CD4-positive, alpha-beta T cell treated with Interleukin-1 beta for 1 hour (primary cell): ENCODE data around the gene MCRS1.

Experiments
- DNase-seq, 2 donors: peaks; one replicate each; pipeline ENCODE4 v3.0.0-alpha.2; 2020 to 2022

Gene MCRS1

GRCh38 chr12:49555631-49556390 is 12.1 kb downstream of the MCRS1 start:
- no peak for DNase-seq

DNA sequence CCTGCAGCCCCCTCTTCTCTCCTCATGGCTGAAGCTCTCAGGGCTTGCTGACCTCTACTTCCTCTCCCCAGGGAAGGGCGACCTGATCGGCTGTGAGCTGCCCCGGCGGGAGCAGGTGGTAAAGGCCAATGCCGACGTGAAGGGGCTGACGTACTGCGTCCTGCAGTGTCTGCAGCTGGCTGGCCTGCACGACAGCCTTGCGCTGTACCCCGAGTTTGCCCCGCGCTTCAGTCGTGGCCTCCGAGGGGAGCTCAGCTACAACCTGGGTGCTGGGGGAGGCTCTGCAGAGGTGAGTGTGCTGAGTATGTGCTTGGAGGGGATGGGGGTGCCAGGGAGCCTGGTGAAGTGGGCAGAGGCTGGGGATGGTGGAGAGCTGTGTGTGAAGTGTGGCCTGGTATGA is 13.7 kb downstream of the MCRS1 start:
- DNase-seq = no peak

DNA sequence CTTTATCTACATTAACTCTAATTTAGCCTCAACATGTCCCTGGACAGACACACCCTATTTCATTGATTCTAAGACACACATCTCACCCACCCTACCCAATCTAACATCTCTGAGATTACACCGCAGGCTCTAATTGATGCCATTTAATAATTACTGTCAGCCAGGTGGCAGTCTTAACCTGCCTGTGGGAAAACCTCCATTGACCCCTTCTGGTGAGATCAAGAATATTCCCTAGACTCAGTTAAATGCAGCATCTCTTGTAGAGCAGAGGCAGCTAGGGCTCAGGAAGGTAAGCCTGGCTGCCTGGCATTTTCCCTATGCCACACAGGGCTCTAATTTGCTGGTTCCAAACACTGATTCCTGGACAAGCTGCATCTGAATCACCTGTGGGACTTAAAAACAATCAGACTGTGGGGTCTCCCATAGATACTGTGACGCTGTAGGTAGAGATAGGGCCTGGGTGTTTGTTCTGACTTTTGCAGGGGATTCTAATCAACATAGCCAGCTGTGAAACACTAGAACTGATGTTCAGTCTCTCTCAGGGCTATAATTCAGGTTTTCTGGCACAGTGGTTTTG is 14.3 kb downstream of the MCRS1 start:
- DNase-seq = peak in 1 of 2 donors; percentile 64

DNA sequence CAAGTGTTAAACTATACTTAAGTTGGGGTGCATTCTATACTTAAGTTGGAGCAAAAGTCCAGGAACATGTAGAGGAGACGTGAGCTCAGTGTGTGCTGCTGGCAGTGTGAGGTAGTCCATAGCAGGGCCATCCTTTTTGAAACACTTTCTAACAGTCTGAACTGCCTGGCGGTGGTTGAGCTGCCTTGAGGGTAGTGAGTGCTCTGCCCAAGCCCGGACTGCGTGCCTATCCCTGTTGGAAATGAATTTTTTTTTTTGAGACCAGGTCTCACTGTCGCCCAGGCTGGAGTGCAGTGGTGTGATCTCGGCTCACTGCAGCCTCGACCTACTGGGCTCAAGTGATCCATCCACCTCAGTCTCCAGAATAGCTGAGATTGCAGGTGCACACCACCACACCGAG is 15.0 kb downstream of the MCRS1 start:
- no peak for DNase-seq

DNA sequence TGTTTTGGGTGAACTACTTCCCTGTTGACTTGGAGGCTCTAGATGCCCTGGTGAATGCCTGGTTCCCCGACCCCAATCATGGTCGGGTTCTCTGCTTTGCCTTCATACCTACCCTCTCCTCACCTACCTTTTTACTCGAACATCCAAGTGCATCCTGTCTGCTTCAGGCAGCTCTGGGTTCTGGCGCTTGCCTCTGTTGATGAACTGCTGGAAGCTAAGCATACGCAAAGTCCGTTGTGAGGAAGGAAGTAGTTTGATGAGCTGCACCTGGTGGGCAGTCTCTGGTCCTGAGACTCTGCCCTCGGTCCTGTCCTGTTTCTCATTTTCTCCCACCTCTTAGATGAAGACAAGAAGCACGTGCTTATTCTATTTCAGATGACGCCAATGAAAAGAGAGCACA is 15.5 kb downstream of the MCRS1 start:
- no peak for DNase-seq

DNA sequence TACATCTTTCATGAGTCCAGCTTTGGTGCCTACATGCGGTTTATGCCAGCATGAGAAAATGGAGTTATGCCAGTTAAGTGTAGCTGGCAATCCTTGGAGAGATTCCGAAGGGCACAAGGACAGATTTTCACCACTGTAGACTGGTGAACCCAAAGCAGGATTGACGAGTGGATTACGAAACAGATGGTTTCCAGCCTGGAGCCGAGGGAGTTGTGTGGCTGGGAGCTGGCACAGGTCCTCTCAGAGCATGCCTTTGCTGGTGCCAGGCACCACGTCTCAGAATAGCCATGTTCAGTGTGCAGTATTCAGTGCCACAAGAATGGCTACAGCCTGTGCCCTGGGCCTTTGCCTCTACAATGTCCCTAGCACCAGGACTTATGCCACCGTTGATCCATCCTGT is 15.9 kb downstream of the MCRS1 start:
- DNase-seq = no peak

DNA sequence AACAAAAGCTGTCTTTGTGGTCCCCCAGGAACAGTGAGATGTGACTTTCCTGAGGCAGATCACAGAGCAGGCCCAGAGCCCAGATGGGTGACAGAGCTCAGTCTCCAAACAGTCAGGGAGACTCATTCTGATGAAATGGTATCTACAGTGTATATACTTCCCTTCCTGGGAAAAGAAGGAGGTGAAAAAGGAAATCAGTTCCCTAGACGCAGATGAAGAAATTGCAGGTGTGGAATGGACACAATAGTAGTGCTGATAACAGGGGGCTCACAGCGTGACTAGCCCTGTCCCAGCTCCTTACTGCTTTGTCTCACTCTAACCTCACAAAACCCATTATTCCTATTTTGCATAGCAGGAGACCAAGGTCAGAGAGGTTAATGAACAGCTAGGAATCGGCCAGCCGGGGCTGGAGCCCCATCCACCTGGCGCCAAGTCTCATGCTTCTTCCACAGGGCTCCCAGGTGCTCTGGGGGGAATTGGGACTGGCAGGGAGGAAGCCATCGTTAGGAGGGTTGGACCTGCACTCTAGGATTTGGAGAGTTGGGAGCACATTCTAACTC is 17.2 kb downstream of the MCRS1 start:
- DNase-seq = no peak

DNA sequence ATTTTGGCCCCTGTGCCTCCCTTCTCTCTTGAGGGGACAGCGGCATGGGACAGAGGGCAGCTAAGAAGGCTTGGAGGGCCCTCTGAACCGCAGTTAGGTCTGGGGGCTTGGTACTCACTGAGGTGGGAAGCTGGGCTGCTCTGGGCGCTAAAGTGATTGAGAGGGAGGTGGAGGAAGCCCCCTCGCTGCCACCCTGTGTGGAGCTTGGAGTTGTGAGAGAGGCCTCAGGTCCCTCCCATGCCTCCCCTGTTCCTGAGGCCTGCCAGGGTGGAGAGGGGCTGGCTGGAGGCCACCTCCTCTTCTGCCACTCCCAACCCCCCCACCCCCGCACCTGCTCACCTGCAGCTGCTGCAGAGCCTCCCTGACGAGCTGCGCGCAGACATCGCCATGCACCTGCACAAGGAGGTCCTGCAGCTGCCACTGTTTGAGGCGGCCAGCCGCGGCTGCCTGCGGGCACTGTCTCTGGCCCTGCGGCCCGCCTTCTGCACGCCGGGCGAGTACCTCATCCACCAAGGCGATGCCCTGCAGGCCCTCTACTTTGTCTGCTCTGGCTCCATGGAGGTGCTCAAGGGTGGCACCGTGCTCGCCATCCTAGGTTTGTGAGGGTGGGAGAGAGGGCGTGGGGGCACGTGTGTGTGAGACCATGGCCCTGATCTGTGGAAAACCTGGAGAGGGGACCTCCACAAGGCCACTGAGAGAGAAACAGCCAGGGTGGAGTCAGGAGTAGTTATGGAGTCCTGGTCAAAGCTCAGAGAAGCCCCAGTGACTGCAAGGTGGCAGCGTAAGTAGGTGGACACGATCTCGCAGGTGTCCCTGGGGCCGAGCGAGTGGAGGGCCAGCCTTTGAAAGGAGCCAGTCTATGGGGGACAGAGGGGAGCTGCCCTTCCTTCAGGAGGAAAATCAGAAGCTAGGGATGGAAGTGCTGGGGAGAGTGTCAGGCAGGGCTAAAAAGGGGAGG is 17.9 kb downstream of the MCRS1 start:
- no peak for DNase-seq

DNA sequence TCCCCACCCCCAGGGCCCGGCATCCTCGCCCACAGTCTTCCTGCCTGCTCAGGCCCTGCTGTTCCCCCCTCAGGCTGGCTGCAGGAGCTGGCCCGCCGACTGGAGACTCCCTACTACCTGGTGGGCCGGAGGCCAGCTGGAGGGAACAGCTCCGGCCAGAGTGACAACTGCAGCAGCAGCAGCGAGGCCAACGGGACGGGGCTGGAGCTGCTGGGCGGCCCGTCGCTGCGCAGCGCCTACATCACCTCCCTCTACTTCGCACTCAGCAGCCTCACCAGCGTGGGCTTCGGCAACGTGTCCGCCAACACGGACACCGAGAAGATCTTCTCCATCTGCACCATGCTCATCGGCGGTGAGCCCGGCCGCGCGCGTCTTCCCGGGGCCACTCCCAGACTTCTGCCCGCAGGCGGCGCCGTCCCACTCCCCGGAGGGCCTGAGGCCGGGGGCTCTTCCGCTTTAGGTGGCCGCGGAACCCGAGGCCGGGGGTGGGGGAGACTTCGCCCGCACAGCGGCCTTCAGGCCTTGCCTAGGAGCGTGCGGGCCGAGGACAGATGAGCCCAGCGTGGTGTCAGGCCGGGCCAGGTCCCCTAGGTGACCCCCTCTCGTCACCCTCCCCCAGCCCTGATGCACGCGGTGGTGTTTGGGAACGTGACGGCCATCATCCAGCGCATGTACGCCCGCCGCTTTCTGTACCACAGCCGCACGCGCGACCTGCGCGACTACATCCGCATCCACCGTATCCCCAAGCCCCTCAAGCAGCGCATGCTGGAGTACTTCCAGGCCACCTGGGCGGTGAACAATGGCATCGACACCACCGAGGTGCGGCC is 18.9 kb downstream of the MCRS1 start:
- peak; percentile 15 to 25 for DNase-seq

- no peak for DNase-seq
These were observed 19.5 kb downstream of the MCRS1 start for GRCh38 chr12:49548481-49548821.

- no peak for DNase-seq
These were observed 20.8 kb downstream of the MCRS1 start for GRCh38 chr12:49547090-49547690.

GRCh38 chr12:49546481-49546880 is 21.5 kb downstream of the MCRS1 start:
- no peak for DNase-seq

GRCh38 chr12:49545815-49546214 is 22.1 kb downstream of the MCRS1 start:
- no peak for DNase-seq

DNA sequence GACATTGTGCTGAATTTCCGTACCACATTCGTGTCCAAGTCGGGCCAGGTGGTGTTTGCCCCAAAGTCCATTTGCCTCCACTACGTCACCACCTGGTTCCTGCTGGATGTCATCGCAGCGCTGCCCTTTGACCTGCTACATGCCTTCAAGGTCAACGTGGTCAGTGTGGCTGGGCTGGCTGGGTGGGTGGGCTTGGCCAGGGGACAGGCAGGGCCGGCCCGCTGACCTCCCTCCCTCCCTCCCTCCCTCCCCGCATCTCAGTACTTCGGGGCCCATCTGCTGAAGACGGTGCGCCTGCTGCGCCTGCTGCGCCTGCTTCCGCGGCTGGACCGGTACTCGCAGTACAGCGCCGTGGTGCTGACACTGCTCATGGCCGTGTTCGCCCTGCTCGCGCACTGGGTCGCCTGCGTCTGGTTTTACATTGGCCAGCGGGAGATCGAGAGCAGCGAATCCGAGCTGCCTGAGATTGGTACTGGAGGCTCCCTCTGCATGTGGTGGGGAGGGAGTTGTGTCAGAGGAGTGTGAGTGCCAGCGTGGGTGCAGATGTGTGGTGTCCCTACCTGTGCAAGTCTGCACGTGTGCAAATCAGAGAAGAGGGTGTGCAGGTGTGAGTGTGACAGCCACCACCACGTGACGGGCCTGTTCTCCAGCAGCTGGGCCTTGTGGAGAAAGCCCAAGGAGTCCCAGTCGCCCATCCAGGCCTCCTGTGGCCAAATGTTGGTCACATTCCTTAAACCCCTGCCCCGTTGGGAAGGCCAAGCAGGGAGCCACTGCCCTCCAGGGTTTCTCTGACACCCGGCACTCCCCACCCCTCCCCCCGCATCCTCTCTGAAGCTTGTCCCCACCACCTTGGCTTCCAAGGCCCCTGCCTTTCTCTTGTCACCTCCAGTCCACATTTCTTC is 23.8 kb downstream of the MCRS1 start:
- no peak for DNase-seq

DNA sequence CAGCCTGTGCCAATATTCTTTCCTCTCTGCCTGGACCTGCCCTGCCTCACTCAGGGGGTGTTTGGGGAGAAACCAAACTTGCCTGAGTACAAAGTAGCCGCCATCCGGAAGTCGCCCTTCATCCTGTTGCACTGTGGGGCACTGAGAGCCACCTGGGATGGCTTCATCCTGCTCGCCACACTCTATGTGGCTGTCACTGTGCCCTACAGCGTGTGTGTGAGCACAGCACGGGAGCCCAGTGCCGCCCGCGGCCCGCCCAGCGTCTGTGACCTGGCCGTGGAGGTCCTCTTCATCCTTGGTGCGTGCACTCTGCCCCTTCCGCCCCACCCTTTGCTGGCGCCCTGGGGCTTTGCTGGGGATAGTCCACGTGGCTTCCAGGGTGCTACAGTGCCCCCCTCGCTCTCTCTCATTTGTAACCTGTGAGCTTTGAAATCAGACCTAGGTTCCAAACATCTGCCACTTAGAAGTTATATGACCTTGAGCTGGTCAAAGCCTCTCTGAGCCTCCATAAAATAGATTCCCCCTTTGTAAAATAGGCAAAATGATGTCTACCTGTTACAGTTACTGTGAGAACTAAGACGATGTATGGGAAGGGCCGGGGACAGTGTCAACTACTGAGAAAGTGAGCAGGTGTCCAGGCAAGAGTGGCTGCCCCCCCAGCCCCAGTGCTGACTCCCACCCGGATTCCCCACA is 24.6 kb downstream of the MCRS1 start:
- DNase-seq = no peak

GRCh38 chr12:49542592-49543160 is 25.3 kb downstream of the MCRS1 start:
- DNase-seq = no peak

DNA sequence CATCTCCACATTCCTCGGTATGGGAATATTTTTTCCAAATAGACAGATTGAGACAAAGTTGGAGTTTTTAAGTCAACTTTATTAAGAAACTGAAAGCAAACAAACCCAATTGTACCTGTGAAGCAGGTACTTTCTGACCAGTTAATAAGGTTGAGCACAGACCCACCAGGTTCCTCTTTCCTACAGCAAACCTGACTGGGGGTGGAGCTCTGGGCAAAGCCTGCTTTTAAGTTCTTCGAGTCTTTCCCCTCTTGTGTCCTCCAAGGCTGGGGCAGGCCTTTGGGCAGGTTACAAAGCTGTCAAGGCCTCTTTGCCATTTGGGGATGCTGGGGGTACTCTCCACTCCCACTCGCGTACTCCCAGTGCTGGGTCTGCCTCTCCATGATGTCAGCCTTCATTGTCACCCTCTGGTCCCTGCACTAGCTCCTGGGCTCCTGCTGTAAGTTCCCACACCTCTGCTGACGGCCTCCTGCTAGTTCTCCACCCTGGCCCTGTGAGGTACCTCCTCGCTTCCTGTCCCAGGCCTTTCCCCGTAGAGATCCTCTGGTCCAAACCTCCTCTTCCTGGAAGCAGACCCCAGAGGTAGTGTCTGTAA is 25.9 kb downstream of the MCRS1 start:
- DNase-seq = no peak

GRCh38 chr12:49541140-49541861 is 26.6 kb downstream of the MCRS1 start:
- no peak for DNase-seq
